GM21825 (cell line): Measurements from ENCODE around the gene GP5.

Source experiments
- ATAC-seq: cut with Tn5 transposase; IDR thresholded peaks from one replicate; pipeline ENCODE4 v1.9.1; 2021; ENCODE audit warnings: mild to moderate bottlenecking, moderate library complexity; ENCODE audit not compliant: unreplicated experiment

GP5 gene

GRCh38 chr3:194399166-194399565, at the start of gene GP5:
GP5 (minus strand) TSS chr3:194399266; CDS start chr3:194398282, 984 bp downstream.
- ATAC-seq, result no peak

- no peak for ATAC-seq
These were observed 48.6 kb upstream of the GP5 start for GRCh38 chr3:194447657-194448056.

- no peak for ATAC-seq
These were observed 48.1 kb upstream of the GP5 start for GRCh38 chr3:194447161-194447560.

- ATAC-seq, result no peak
These were observed 47.7 kb upstream of the GP5 start for GRCh38 chr3:194446754-194447153.

- no peak for ATAC-seq
These were observed 47.1 kb upstream of the GP5 start for GRCh38 chr3:194446172-194446571.

GRCh38 chr3:194443901-194444300, 44.8 kb upstream of the GP5 start:
- no peak for ATAC-seq

GRCh38 chr3:194440756-194441155, 41.7 kb upstream of the GP5 start:
- no peak for ATAC-seq

- ATAC-seq, result no peak
These were observed 41.0 kb upstream of the GP5 start for GRCh38 chr3:194439881-194440550.

GRCh38 chr3:194434503-194434902, 35.4 kb upstream of the GP5 start:
- ATAC-seq, result no peak

GRCh38 chr3:194431554-194431953, 32.5 kb upstream of the GP5 start:
- ATAC-seq, result no peak

- no peak for ATAC-seq
These were observed 26.3 kb upstream of the GP5 start for GRCh38 chr3:194425399-194425798.

- ATAC-seq, result no peak
These were observed 25.9 kb upstream of the GP5 start for GRCh38 chr3:194424953-194425352.

GRCh38 chr3:194424373-194424772, 25.3 kb upstream of the GP5 start:
- ATAC-seq, result no peak

GRCh38 chr3:194423317-194423716, 24.3 kb upstream of the GP5 start:
- no peak for ATAC-seq

- no peak for ATAC-seq
These were observed 23.1 kb upstream of the GP5 start for GRCh38 chr3:194422188-194422587.

GRCh38 chr3:194418671-194419070, 19.6 kb upstream of the GP5 start:
- no peak for ATAC-seq

GRCh38 chr3:194407423-194407822, 8.4 kb upstream of the GP5 start:
- ATAC-seq, result no peak

GRCh38 chr3:194405766-194406165, 6.7 kb upstream of the GP5 start:
- ATAC-seq, result no peak

- ATAC-seq, result no peak
These were observed 5.5 kb upstream of the GP5 start for GRCh38 chr3:194404365-194405140.

- no peak for ATAC-seq
These were observed 2.8 kb upstream of the GP5 start for GRCh38 chr3:194401868-194402329.

- no peak for ATAC-seq
These were observed 2.3 kb upstream of the GP5 start for GRCh38 chr3:194401346-194401745.

- ATAC-seq, result no peak
These were observed 877 bp upstream of the GP5 start for GRCh38 chr3:194399874-194400411.
